Neural cell (in vitro differentiated cells): Measurements from ENCODE around the gene CLCA1. TPM values are rescaled to one million over a fixed set of nuclear protein-coding genes. Genes with fewer than 3 reads are reported as not detected.

ENCODE experiments used
- H2AFZ ChIP-seq: fragments of 200-600, 300-800 bp; sonication (generic), shearing (Covaris generic); 2 replicates; pipeline ENCODE4 v1.6.0; 2014; ENCODE audit warnings: low read depth, mild to moderate bottlenecking, antibody characterized with exemption, low read length, moderate library complexity
- H3F3A ChIP-seq: fragments of 200-600 bp; shearing (Covaris generic); 2 replicates; pipeline ENCODE4 v1.6.1; 2016; ENCODE audit warnings: mild to moderate bottlenecking, moderate library complexity, mixed read lengths, antibody characterized with exemption, low read length; ENCODE audit not compliant: insufficient read depth, poor library complexity, severe bottlenecking
- H3K27ac ChIP-seq: fragments of 200-600, 300-800 bp; sonication (generic), shearing (Covaris generic); 2 replicates; pipeline ENCODE4 v1.5.1; 2014; ENCODE audit warnings: mild to moderate bottlenecking, low read length, moderate library complexity
- H3K27me3 ChIP-seq: fragments of 300-800, 200-600 bp; sonication (generic), shearing (Covaris generic); 2 replicates; pipeline ENCODE4 v1.6.0; 2014; ENCODE audit warnings: mild to moderate bottlenecking, low read depth, low read length, moderate library complexity; ENCODE audit not compliant: insufficient read depth
- H3K36me3 ChIP-seq: fragments of 300-800, 200-600 bp; sonication (generic), shearing (Covaris generic); 2 replicates; pipeline ENCODE4 v1.5.1; 2014; ENCODE audit warnings: mild to moderate bottlenecking, antibody characterized with exemption, low read length, moderate library complexity; ENCODE audit not compliant: insufficient read depth
- H3K4me2 ChIP-seq: fragments of 300-800, 200-600 bp; sonication (generic), shearing (Covaris generic); 2 replicates; pipeline ENCODE4 v1.6.0; 2014; ENCODE audit warnings: mild to moderate bottlenecking, low read length
- H3K4me3 ChIP-seq: fragments of 300-800, 200-600 bp; sonication (generic), shearing (Covaris generic); 2 replicates; pipeline ENCODE4 v1.5.1; 2014; ENCODE audit warnings: mild to moderate bottlenecking, low read length, moderate library complexity
- H3K79me2 ChIP-seq: fragments of 200-600 bp; shearing (Covaris generic); replicated peaks from 2 replicates; pipeline ENCODE4 v1.6.0; 2014; ENCODE audit warnings: mild to moderate bottlenecking, low read length, moderate library complexity; ENCODE audit not compliant: insufficient read depth
- H3K9ac ChIP-seq: fragments of 300-800, 200-600 bp; sonication (generic), shearing (Covaris generic); 2 replicates; pipeline ENCODE4 v1.6.1; 2016; ENCODE audit warnings: mild to moderate bottlenecking, low read length, mixed read lengths
- H3K9me2 ChIP-seq: fragments of 200-600 bp; shearing (Covaris generic); 2 replicates; pipeline ENCODE4 v1.6.1; 2016; ENCODE audit warnings: mild to moderate bottlenecking, low read length, mixed read lengths; ENCODE audit not compliant: insufficient read depth
- H3K9me3 ChIP-seq: fragments of 200-600, 300-800 bp; sonication (generic), shearing (Covaris generic); 2 replicates; pipeline ENCODE4 v1.6.1; 2016; ENCODE audit warnings: mild to moderate bottlenecking, mixed run types, low read length, moderate library complexity, mixed read lengths
- H4K20me1 ChIP-seq: fragments of 200-600 bp; shearing (Covaris generic); 2 replicates; pipeline ENCODE4 v1.6.1; 2016; ENCODE audit warnings: mild to moderate bottlenecking, mixed run types; ENCODE audit not compliant: insufficient read depth
- EP300 ChIP-seq: fragments of 450-650 bp; conservative IDR thresholded peaks from 2 replicates; pipeline ENCODE4 v1.6.1; 2014; ENCODE audit warnings: antibody characterized with exemption, mild to moderate bottlenecking, moderate library complexity; ENCODE audit not compliant: poor library complexity, severe bottlenecking
- EZH2 ChIP-seq: fragments of 200-600, 300-800 bp; shearing (Covaris generic), sonication (generic); IDR thresholded peaks from 2 replicates; pipeline ENCODE4 v1.6.1; 2014; ENCODE audit warnings: antibody characterized with exemption, low read length, borderline replicate concordance, mild to moderate bottlenecking; ENCODE audit not compliant: insufficient read depth, poor library complexity, severe bottlenecking
- MXI1 ChIP-seq: fragments of 450-650 bp; conservative IDR thresholded peaks from 2 replicates; pipeline ENCODE4 v1.6.1; 2014; ENCODE audit warnings: antibody characterized with exemption, mild to moderate bottlenecking; ENCODE audit not compliant: poor library complexity, severe bottlenecking
- POLR2AphosphoS5 ChIP-seq: IDR thresholded peaks from 2 replicates; pipeline ENCODE4 v1.6.1; 2012
- RAD21 ChIP-seq: fragments of 450-650 bp; conservative IDR thresholded peaks from 2 replicates; pipeline ENCODE4 v1.6.1; 2014; ENCODE audit warnings: antibody characterized with exemption, mild to moderate bottlenecking, moderate library complexity
- SMC3 ChIP-seq: fragments of 450-650 bp; conservative IDR thresholded peaks from 2 replicates; pipeline ENCODE4 v1.6.1; 2014; ENCODE audit warnings: antibody characterized with exemption, mild to moderate bottlenecking, moderate library complexity; ENCODE audit not compliant: poor library complexity
- TAF1 ChIP-seq: IDR thresholded peaks from 2 replicates; pipeline ENCODE4 v1.6.1; 2012; ENCODE audit warnings: low read depth
- polyA plus RNA-seq: library from polyadenylated mRNA; depleted of rRNA; stranded (reverse); fragments of >200 nt; gene quantifications from 2 replicates; pipeline ENCODE4 v1.2.3, GENCODE V29; 2014
- TF ChIP-seq, protein P1 (sequence below): fragments of 450-650 bp; IDR thresholded peaks from 2 replicates; pipeline ENCODE4 v1.5.1; 2014; ENCODE audit warnings: antibody characterized with exemption, mild to moderate bottlenecking, moderate library complexity; ENCODE audit not compliant: poor library complexity, severe bottlenecking
- TF ChIP-seq, protein P2 (sequence below): IDR thresholded peaks from 2 replicates; pipeline ENCODE4 v1.6.1; 2012; ENCODE audit warnings: borderline replicate concordance

The CLCA1 gene
- polyA plus RNA-seq, 1 donor from 2014 or later, result not detected

DNA sequence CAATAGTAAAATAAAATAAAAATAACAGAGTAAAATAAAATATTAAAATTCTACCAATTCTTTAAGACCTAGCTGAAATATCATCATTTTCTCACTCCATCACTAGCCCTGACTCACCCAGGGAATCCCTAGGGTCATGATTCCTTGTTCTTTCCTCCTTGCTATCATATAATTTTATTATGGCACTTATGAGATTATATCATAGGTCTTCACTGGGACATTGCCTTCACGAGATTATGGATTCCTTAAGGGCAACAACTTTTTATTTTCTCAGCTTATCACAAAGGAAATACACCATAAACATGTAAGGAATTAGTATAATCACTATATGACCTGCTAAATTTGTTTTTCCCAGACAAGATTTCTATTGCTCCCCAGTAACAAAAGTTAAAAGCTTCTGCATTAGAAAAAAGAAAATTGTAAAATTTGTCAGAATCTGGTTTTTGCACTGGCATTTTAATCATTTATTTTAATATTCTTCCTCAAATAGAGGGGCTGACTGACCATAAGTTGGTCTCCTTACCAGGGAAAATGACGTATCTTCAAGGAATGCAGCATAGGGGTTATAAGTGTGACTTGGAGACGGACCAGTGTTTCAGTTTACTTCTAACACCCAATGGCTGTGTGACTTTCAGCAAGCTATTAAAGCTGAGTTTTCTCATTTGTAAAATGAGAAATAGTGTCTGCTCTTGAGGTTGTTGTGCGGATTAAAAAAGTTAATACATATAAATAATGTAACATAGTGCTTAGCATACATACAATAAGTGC, 69.4 kb downstream of the CLCA1 start:
- Histone ChIP-seq H3K4me3 (no peak overlapping the region), H3K27ac (no peak overlapping the region), H3K9me2 (no peaks in the 10 kb centered on the region), H3K27me3 (no peaks in the 10 kb centered on the region), H3K4me2 (no peak overlapping the region), H3K9me3 (no peaks in the 10 kb centered on the region), H4K20me1 (no peaks in the 10 kb centered on the region), H3K9ac (no peak overlapping the region), H3K36me3 (no peaks in the 10 kb centered on the region), H3K79me2 (no peaks in the 10 kb centered on the region), H2AFZ (no peak overlapping the region), H3F3A (no peaks in the 10 kb centered on the region)
- TF ChIP-seq SMC3, result no peak
- no peak for TF ChIP-seq POLR2AphosphoS5
- TF ChIP-seq MXI1, result no peak
- TF ChIP-seq EZH2, result no peak
- TF ChIP-seq, protein P1, sequence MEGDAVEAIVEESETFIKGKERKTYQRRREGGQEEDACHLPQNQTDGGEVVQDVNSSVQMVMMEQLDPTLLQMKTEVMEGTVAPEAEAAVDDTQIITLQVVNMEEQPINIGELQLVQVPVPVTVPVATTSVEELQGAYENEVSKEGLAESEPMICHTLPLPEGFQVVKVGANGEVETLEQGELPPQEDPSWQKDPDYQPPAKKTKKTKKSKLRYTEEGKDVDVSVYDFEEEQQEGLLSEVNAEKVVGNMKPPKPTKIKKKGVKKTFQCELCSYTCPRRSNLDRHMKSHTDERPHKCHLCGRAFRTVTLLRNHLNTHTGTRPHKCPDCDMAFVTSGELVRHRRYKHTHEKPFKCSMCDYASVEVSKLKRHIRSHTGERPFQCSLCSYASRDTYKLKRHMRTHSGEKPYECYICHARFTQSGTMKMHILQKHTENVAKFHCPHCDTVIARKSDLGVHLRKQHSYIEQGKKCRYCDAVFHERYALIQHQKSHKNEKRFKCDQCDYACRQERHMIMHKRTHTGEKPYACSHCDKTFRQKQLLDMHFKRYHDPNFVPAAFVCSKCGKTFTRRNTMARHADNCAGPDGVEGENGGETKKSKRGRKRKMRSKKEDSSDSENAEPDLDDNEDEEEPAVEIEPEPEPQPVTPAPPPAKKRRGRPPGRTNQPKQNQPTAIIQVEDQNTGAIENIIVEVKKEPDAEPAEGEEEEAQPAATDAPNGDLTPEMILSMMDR, result no peak
- TF ChIP-seq EP300, result no peak
- TF ChIP-seq, protein P2, sequence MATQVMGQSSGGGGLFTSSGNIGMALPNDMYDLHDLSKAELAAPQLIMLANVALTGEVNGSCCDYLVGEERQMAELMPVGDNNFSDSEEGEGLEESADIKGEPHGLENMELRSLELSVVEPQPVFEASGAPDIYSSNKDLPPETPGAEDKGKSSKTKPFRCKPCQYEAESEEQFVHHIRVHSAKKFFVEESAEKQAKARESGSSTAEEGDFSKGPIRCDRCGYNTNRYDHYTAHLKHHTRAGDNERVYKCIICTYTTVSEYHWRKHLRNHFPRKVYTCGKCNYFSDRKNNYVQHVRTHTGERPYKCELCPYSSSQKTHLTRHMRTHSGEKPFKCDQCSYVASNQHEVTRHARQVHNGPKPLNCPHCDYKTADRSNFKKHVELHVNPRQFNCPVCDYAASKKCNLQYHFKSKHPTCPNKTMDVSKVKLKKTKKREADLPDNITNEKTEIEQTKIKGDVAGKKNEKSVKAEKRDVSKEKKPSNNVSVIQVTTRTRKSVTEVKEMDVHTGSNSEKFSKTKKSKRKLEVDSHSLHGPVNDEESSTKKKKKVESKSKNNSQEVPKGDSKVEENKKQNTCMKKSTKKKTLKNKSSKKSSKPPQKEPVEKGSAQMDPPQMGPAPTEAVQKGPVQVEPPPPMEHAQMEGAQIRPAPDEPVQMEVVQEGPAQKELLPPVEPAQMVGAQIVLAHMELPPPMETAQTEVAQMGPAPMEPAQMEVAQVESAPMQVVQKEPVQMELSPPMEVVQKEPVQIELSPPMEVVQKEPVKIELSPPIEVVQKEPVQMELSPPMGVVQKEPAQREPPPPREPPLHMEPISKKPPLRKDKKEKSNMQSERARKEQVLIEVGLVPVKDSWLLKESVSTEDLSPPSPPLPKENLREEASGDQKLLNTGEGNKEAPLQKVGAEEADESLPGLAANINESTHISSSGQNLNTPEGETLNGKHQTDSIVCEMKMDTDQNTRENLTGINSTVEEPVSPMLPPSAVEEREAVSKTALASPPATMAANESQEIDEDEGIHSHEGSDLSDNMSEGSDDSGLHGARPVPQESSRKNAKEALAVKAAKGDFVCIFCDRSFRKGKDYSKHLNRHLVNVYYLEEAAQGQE, result no peak
- no peak for TF ChIP-seq TAF1
- TF ChIP-seq RAD21, result no peak

DNA sequence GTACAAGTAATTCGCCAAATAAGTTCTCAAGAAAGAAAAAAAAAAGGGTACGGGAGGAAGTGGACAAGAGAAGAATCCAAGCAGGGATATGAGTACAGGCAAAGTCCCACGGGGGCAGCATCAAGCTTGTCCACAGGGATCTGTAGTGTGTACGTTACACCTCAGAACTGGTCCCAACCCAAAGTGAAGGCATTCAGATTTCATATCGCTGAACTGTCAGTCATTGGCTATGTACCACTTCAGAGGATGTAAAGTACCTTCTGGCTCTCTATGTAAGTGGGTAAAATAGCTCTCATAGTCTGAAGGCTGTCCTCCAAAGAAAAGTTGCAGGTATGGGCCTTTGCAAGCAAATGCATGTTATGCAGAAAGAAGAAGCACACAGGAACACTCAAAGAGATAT, 70.0 kb downstream of the CLCA1 start:
- no peaks in the 10 kb centered on the region for H3K27me3 ChIP-seq
- H3K4me3 ChIP-seq, result no peak overlapping the region
- H3K4me2 ChIP-seq, result no peak overlapping the region
- H3F3A ChIP-seq, result no peaks in the 10 kb centered on the region
- no peaks in the 10 kb centered on the region for H3K36me3 ChIP-seq
- no peaks in the 10 kb centered on the region for H3K9me2 ChIP-seq
- no peak overlapping the region for H2AFZ ChIP-seq
- no peaks in the 10 kb centered on the region for H3K9me3 ChIP-seq
- TF ChIP-seq MXI1, result no peak
- TF ChIP-seq, protein P1, result no peak
- no peaks in the 10 kb centered on the region for H3K79me2 ChIP-seq
- H3K9ac ChIP-seq, result no peak overlapping the region
- H4K20me1 ChIP-seq, result no peaks in the 10 kb centered on the region
- no peak overlapping the region for H3K27ac ChIP-seq
